Neural cell (in vitro differentiated cells): ENCODE results near the gene CCNB1IP1. TPM values are rescaled to one million over a fixed set of nuclear protein-coding genes. Genes with fewer than 3 reads are reported as not detected.
A peak's percentile ranks its signal among the peaks of the same experiment; 100 is the strongest.

Experiments used
- H2AFZ ChIP-seq: fragments of 200-600, 300-800 bp; sonication (generic), shearing (Covaris generic); 2 replicates; pipeline ENCODE4 v1.6.0; 2014; ENCODE audit warnings: low read depth, mild to moderate bottlenecking, antibody characterized with exemption, low read length, moderate library complexity
- H3F3A ChIP-seq: fragments of 200-600 bp; shearing (Covaris generic); 2 replicates; pipeline ENCODE4 v1.6.1; 2016; ENCODE audit warnings: mild to moderate bottlenecking, moderate library complexity, mixed read lengths, antibody characterized with exemption, low read length; ENCODE audit not compliant: insufficient read depth, poor library complexity, severe bottlenecking
- H3K27ac ChIP-seq: fragments of 200-600, 300-800 bp; sonication (generic), shearing (Covaris generic); 2 replicates; pipeline ENCODE4 v1.5.1; 2014; ENCODE audit warnings: mild to moderate bottlenecking, low read length, moderate library complexity
- H3K27me3 ChIP-seq: fragments of 300-800, 200-600 bp; sonication (generic), shearing (Covaris generic); 2 replicates; pipeline ENCODE4 v1.6.0; 2014; ENCODE audit warnings: mild to moderate bottlenecking, low read depth, low read length, moderate library complexity; ENCODE audit not compliant: insufficient read depth
- H3K36me3 ChIP-seq: fragments of 300-800, 200-600 bp; sonication (generic), shearing (Covaris generic); 2 replicates; pipeline ENCODE4 v1.5.1; 2014; ENCODE audit warnings: mild to moderate bottlenecking, antibody characterized with exemption, low read length, moderate library complexity; ENCODE audit not compliant: insufficient read depth
- H3K4me2 ChIP-seq: fragments of 300-800, 200-600 bp; sonication (generic), shearing (Covaris generic); 2 replicates; pipeline ENCODE4 v1.6.0; 2014; ENCODE audit warnings: mild to moderate bottlenecking, low read length
- H3K4me3 ChIP-seq: fragments of 300-800, 200-600 bp; sonication (generic), shearing (Covaris generic); 2 replicates; pipeline ENCODE4 v1.5.1; 2014; ENCODE audit warnings: mild to moderate bottlenecking, low read length, moderate library complexity
- H3K79me2 ChIP-seq: fragments of 200-600 bp; shearing (Covaris generic); replicated peaks from 2 replicates; pipeline ENCODE4 v1.6.0; 2014; ENCODE audit warnings: mild to moderate bottlenecking, low read length, moderate library complexity; ENCODE audit not compliant: insufficient read depth
- H3K9ac ChIP-seq: fragments of 300-800, 200-600 bp; sonication (generic), shearing (Covaris generic); 2 replicates; pipeline ENCODE4 v1.6.1; 2016; ENCODE audit warnings: mild to moderate bottlenecking, low read length, mixed read lengths
- H3K9me2 ChIP-seq: fragments of 200-600 bp; shearing (Covaris generic); 2 replicates; pipeline ENCODE4 v1.6.1; 2016; ENCODE audit warnings: mild to moderate bottlenecking, low read length, mixed read lengths; ENCODE audit not compliant: insufficient read depth
- H3K9me3 ChIP-seq: fragments of 200-600, 300-800 bp; sonication (generic), shearing (Covaris generic); 2 replicates; pipeline ENCODE4 v1.6.1; 2016; ENCODE audit warnings: mild to moderate bottlenecking, mixed run types, low read length, moderate library complexity, mixed read lengths
- H4K20me1 ChIP-seq: fragments of 200-600 bp; shearing (Covaris generic); 2 replicates; pipeline ENCODE4 v1.6.1; 2016; ENCODE audit warnings: mild to moderate bottlenecking, mixed run types; ENCODE audit not compliant: insufficient read depth
- EP300 ChIP-seq: fragments of 450-650 bp; conservative IDR thresholded peaks from 2 replicates; pipeline ENCODE4 v1.6.1; 2014; ENCODE audit warnings: antibody characterized with exemption, mild to moderate bottlenecking, moderate library complexity; ENCODE audit not compliant: poor library complexity, severe bottlenecking
- EZH2 ChIP-seq: fragments of 200-600, 300-800 bp; shearing (Covaris generic), sonication (generic); IDR thresholded peaks from 2 replicates; pipeline ENCODE4 v1.6.1; 2014; ENCODE audit warnings: antibody characterized with exemption, low read length, borderline replicate concordance, mild to moderate bottlenecking; ENCODE audit not compliant: insufficient read depth, poor library complexity, severe bottlenecking
- MXI1 ChIP-seq: fragments of 450-650 bp; conservative IDR thresholded peaks from 2 replicates; pipeline ENCODE4 v1.6.1; 2014; ENCODE audit warnings: antibody characterized with exemption, mild to moderate bottlenecking; ENCODE audit not compliant: poor library complexity, severe bottlenecking
- POLR2AphosphoS5 ChIP-seq: IDR thresholded peaks from 2 replicates; pipeline ENCODE4 v1.6.1; 2012
- RAD21 ChIP-seq: fragments of 450-650 bp; conservative IDR thresholded peaks from 2 replicates; pipeline ENCODE4 v1.6.1; 2014; ENCODE audit warnings: antibody characterized with exemption, mild to moderate bottlenecking, moderate library complexity
- SMC3 ChIP-seq: fragments of 450-650 bp; conservative IDR thresholded peaks from 2 replicates; pipeline ENCODE4 v1.6.1; 2014; ENCODE audit warnings: antibody characterized with exemption, mild to moderate bottlenecking, moderate library complexity; ENCODE audit not compliant: poor library complexity
- TAF1 ChIP-seq: IDR thresholded peaks from 2 replicates; pipeline ENCODE4 v1.6.1; 2012; ENCODE audit warnings: low read depth
- polyA plus RNA-seq: library from polyadenylated mRNA; depleted of rRNA; stranded (reverse); fragments of >200 nt; gene quantifications from 2 replicates; pipeline ENCODE4 v1.2.3, GENCODE V29; 2014
- TF ChIP-seq, protein P1 (sequence below): fragments of 450-650 bp; IDR thresholded peaks from 2 replicates; pipeline ENCODE4 v1.5.1; 2014; ENCODE audit warnings: antibody characterized with exemption, mild to moderate bottlenecking, moderate library complexity; ENCODE audit not compliant: poor library complexity, severe bottlenecking
- TF ChIP-seq, protein P2 (sequence below): IDR thresholded peaks from 2 replicates; pipeline ENCODE4 v1.6.1; 2012; ENCODE audit warnings: borderline replicate concordance

Gene CCNB1IP1
- polyA plus RNA-seq, 1 donor from 2014 or later: 67.2 TPM

DNA sequence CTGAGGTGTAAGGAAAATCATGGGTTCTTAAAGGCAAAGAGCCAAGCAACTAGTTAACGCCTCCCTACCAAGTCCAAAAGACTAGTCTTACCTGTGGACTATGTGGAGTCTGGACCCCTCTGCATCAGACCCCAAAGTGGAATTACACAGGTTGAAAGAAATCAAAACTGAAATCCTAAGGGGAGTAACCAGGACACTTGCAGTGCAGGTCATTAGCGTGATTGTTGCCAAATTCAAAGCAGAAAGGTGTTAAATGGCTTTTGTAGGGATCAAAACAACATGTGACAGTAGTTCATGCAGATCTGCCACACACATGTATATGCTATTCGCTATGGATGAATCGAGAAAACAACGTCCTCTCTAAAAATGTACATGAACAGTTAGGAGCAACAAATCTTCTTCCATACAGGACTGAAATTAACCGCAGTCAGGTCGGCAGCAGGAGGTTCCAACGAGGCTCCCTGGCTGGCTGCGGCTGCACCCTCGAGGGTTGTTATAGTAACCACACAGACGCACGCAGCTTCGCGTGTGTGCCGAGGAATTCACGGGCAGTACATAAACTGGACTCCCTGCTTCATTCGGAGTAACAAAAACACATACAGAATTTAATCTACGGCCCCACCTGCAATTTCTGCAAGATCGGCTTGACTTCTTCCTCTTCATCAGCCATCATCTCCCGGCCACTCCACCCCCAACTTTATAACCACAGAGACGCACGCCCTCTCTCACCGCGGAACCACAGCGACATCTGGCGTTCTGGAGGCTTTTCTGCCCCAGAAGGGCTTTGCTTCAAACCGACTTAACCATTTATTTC, 27.6 kb downstream of the CCNB1IP1 start, which contains the start of gene TTC5:
TTC5 (minus strand) TSS at position 687 of the 814 bp plus-strand sequence; CDS start at position 673, 14 bp downstream.
- Histone ChIP-seq H3K4me3 (peak within 1 kb of the TSS; percentile 75), H3K79me2 (peaks cover 28% of the 10 kb centered on the region), H3K4me2 (peak within 1 kb of the TSS; percentile 81), H3K9ac (peak within 1 kb of the TSS; percentile 59), H3K9me3 (no peaks in the 10 kb centered on the region), H3K27me3 (no peaks in the 10 kb centered on the region), H3K9me2 (no peaks in the 10 kb centered on the region), H2AFZ (peak within 1 kb of the TSS; percentile 22), H3K36me3 (no peaks in the 10 kb centered on the region), H3K27ac (peak within 1 kb of the TSS; percentile 55), H3F3A (no peaks in the 10 kb centered on the region), H4K20me1 (no peaks in the 10 kb centered on the region)
- TF ChIP-seq EP300 (peak; percentile 61), MXI1 (peak; percentile 98), TAF1 (no peak), SMC3 (peak; percentile 54), EZH2 (no peak), RAD21 (peak; percentile 46), POLR2AphosphoS5 (peak; percentile 59)
- TF ChIP-seq, protein P1, sequence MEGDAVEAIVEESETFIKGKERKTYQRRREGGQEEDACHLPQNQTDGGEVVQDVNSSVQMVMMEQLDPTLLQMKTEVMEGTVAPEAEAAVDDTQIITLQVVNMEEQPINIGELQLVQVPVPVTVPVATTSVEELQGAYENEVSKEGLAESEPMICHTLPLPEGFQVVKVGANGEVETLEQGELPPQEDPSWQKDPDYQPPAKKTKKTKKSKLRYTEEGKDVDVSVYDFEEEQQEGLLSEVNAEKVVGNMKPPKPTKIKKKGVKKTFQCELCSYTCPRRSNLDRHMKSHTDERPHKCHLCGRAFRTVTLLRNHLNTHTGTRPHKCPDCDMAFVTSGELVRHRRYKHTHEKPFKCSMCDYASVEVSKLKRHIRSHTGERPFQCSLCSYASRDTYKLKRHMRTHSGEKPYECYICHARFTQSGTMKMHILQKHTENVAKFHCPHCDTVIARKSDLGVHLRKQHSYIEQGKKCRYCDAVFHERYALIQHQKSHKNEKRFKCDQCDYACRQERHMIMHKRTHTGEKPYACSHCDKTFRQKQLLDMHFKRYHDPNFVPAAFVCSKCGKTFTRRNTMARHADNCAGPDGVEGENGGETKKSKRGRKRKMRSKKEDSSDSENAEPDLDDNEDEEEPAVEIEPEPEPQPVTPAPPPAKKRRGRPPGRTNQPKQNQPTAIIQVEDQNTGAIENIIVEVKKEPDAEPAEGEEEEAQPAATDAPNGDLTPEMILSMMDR: peak; percentile 98

DNA sequence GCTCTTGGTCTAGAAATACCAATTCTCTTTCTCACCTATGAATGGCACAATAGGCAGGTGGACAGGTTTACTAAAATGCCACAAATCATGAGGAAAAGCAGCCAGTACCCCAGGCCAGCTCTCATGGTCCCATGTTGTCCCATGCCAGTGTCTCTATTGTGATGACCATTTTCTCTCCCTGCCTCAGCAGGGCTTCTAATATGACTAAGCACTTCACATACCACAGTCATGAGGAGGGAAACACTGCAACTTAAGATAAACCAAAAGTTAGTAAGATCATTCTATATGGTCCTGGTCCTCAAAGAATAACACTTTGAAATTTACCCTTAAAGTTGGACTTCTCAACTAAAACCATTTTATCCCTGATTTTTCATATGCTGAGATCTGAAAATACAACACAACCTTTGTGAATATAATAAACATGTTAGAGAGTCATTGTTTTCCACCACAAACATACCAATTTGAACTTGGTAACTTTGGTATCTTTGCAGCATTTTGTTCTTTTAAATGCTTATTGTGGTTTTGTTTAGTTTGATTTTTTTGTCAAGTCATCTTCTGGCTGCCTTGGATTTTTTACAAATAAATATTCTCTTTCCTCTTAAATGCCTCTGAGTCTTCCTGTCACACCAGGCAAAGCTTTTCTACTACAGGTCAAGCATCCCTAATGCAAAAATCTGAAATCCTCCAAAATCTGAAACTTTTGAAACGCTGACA, 30.9 kb downstream of the CCNB1IP1 start:
- H3K27ac ChIP-seq: no peak overlapping the region
- TF ChIP-seq, protein P2, sequence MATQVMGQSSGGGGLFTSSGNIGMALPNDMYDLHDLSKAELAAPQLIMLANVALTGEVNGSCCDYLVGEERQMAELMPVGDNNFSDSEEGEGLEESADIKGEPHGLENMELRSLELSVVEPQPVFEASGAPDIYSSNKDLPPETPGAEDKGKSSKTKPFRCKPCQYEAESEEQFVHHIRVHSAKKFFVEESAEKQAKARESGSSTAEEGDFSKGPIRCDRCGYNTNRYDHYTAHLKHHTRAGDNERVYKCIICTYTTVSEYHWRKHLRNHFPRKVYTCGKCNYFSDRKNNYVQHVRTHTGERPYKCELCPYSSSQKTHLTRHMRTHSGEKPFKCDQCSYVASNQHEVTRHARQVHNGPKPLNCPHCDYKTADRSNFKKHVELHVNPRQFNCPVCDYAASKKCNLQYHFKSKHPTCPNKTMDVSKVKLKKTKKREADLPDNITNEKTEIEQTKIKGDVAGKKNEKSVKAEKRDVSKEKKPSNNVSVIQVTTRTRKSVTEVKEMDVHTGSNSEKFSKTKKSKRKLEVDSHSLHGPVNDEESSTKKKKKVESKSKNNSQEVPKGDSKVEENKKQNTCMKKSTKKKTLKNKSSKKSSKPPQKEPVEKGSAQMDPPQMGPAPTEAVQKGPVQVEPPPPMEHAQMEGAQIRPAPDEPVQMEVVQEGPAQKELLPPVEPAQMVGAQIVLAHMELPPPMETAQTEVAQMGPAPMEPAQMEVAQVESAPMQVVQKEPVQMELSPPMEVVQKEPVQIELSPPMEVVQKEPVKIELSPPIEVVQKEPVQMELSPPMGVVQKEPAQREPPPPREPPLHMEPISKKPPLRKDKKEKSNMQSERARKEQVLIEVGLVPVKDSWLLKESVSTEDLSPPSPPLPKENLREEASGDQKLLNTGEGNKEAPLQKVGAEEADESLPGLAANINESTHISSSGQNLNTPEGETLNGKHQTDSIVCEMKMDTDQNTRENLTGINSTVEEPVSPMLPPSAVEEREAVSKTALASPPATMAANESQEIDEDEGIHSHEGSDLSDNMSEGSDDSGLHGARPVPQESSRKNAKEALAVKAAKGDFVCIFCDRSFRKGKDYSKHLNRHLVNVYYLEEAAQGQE: no peak
- TF ChIP-seq SMC3 (no peak), MXI1 (no peak), POLR2AphosphoS5 (no peak), RAD21 (no peak), EZH2 (no peak), TAF1 (no peak)
- TF ChIP-seq, protein P1: no peak
- H4K20me1 ChIP-seq: no peaks in the 10 kb centered on the region
- no peaks in the 10 kb centered on the region for H3K9me3 ChIP-seq
- H2AFZ ChIP-seq: no peak overlapping the region
- H3K4me2 ChIP-seq: no peak overlapping the region
- H3K36me3 ChIP-seq: no peaks in the 10 kb centered on the region
- no peaks in the 10 kb centered on the region for H3F3A ChIP-seq
- H3K9ac ChIP-seq: no peak overlapping the region
- no peaks in the 10 kb centered on the region for H3K9me2 ChIP-seq
- peaks cover 28% of the 10 kb centered on the region for H3K79me2 ChIP-seq
- no peaks in the 10 kb centered on the region for H3K27me3 ChIP-seq
- no peak overlapping the region for H3K4me3 ChIP-seq
